RWPE2 (cell line): ENCODE results near the gene FXYD6.

Source experiments
- ATAC-seq: fragments of 200-7000 bp; cut with Tn5 transposase; 3 replicates; pipeline ENCODE4 v1.9.1; 2021; ENCODE audit warnings: low read depth
- DNase-seq: peaks from one replicate; pipeline ENCODE4 v3.0.0-alpha.2; 2020; ENCODE audit warnings: low spot score
- H3K27ac ChIP-seq: fragments of 450-650 bp; 2 replicates; pipeline ENCODE4 v1.5.1; 2017; ENCODE audit warnings: mild to moderate bottlenecking; ENCODE audit not compliant: poor library complexity, severe bottlenecking
- H3K27me3 ChIP-seq: fragments of 250-450 bp; sonication (Bioruptor Pico); 2 replicates; pipeline ENCODE4 v1.5.1; 2021; ENCODE audit warnings: mild to moderate bottlenecking, moderate library complexity; ENCODE audit not compliant: insufficient read depth, poor library complexity, severe bottlenecking
- H3K36me3 ChIP-seq: fragments of 250-450 bp; sonication (Bioruptor Pico); 2 replicates; pipeline ENCODE4 v1.5.1; 2020; ENCODE audit warnings: low read depth, mild to moderate bottlenecking, moderate library complexity
- H3K4me1 ChIP-seq: fragments of 250-450 bp; sonication (Bioruptor Pico); 2 replicates; pipeline ENCODE4 v1.5.1; 2021; ENCODE audit warnings: mild to moderate bottlenecking, moderate library complexity; ENCODE audit not compliant: insufficient read depth, poor library complexity, severe bottlenecking
- H3K4me3 ChIP-seq: fragments of 250-450 bp; sonication (Bioruptor Pico); 2 replicates; pipeline ENCODE4 v1.5.1; 2021; ENCODE audit warnings: mild to moderate bottlenecking, moderate library complexity; ENCODE audit not compliant: severe bottlenecking
- H3K9me3 ChIP-seq: fragments of 250-450 bp; sonication (Bioruptor Pico); 2 replicates; pipeline ENCODE4 v1.5.1; 2021; ENCODE audit warnings: mild to moderate bottlenecking, moderate library complexity; ENCODE audit not compliant: severe bottlenecking
- TF ChIP-seq, protein P1 (sequence below): fragments of 450-650 bp; IDR thresholded peaks from one replicate; pipeline ENCODE4 v1.5.1; 2017; ENCODE audit warnings: mild to moderate bottlenecking, moderate library complexity; ENCODE audit not compliant: poor library complexity, severe bottlenecking

The FXYD6 gene

DNA sequence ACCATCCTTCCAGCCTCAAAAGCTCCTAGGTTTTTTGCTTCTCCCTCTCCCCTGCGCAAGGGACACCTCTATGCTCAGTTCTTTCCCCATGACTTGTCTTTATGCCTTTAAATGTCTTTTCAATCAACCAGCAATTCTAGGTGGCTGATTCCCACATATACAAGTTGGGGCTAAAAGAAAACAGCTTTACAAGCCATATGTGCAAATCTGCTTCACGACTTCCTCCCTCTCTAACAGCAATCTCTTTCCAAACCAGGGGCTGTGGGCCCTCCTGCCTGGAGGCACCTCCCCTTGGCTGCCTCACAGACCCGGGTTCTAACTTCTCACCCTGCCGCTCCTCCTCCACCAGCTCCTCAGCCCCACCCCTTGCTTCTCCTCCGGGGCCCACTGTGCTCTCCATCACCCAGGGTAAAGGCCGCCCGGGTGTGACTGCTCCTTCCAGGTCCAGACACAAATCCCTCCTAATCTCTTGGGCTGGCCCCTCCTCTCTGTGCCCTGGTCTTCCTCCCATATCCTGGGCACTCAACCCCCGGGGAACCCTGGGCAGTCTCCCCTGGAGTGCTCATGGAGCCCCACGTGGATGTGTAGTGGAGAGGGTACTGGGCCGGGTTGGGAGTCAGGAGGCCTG lies 38.6 kb upstream of the FXYD6 start:
- TF ChIP-seq, protein P1, sequence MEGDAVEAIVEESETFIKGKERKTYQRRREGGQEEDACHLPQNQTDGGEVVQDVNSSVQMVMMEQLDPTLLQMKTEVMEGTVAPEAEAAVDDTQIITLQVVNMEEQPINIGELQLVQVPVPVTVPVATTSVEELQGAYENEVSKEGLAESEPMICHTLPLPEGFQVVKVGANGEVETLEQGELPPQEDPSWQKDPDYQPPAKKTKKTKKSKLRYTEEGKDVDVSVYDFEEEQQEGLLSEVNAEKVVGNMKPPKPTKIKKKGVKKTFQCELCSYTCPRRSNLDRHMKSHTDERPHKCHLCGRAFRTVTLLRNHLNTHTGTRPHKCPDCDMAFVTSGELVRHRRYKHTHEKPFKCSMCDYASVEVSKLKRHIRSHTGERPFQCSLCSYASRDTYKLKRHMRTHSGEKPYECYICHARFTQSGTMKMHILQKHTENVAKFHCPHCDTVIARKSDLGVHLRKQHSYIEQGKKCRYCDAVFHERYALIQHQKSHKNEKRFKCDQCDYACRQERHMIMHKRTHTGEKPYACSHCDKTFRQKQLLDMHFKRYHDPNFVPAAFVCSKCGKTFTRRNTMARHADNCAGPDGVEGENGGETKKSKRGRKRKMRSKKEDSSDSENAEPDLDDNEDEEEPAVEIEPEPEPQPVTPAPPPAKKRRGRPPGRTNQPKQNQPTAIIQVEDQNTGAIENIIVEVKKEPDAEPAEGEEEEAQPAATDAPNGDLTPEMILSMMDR: no peak

DNA sequence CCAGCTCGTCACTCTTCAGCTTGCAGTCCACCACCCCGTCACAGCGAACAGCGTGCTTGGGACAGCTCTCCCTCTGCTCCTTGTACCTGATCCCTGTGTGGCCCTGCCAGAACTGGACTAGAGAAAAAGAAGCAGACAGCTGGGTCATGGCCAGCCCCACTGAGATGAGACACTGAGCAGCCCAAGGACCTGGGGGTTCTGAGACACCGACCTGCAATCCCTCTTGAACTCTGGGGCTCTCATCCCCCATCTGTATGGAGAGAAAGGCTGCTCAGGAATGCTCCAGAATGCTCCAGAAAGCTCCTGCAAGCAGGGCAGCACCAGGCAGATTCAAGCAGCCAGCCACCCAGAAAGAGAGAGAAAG lies 37.9 kb upstream of the FXYD6 start:
- Histone ChIP-seq H3K4me1 (no peaks in the 10 kb centered on the region), H3K9me3 (no peaks in the 10 kb centered on the region), H3K27me3 (no peaks in the 10 kb centered on the region), H3K4me3 (no peak overlapping the region), H3K27ac (no peak overlapping the region), H3K36me3 (no peaks in the 10 kb centered on the region)
- TF ChIP-seq, protein P1: no peak
- ATAC-seq (no peak), DNase-seq (peak; percentile 35)

More for the DNA sequence above, 38.6 kb upstream of the FXYD6 start:
- no peaks in the 10 kb centered on the region for H3K36me3 ChIP-seq
- peak; percentile 18; the same call in 1 of the 3 replicates for ATAC-seq
- H3K9me3 ChIP-seq: no peaks in the 10 kb centered on the region
- H3K27me3 ChIP-seq: no peaks in the 10 kb centered on the region
- DNase-seq: peak; percentile 37
- no peak overlapping the region for H3K4me3 ChIP-seq
- no peaks in the 10 kb centered on the region for H3K4me1 ChIP-seq
- H3K27ac ChIP-seq: no peak overlapping the region

DNA sequence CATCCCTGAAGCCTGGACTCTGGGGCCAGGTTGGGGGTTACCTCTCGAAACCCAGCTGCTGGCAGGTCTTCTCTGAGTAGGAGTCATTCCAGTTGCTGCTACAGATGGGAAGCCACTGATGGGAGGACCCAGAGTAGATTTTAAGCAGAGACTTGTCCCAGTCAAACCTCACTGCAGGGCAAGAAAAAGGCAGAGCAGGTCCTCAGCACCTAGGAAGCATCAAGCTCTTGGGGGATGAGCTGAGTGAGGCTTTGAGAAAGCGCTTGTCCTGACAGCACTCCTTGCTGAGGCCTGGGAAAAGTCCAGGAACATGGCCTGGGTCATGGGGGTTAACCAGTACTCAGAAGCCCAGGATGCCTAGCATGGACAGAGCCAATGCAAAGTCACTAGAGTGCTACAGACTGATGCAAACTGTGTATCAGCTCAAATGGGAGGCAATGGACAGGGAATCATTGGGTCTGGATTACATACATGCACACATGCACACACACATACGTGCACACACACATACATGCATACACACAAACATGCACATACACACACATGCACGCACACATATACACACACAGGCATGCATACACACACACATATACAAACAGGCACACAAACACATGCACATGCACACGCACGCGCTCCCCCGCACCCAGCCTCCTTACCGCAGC lies 37.4 kb upstream of the FXYD6 start:
- no peaks in the 10 kb centered on the region for H3K9me3 ChIP-seq
- ATAC-seq (no peak), DNase-seq (peak; percentile 11)
- H3K4me3 ChIP-seq: no peak overlapping the region
- no peaks in the 10 kb centered on the region for H3K27me3 ChIP-seq
- no peaks in the 10 kb centered on the region for H3K36me3 ChIP-seq
- H3K4me1 ChIP-seq: no peaks in the 10 kb centered on the region
- TF ChIP-seq, protein P1: no peak
- H3K27ac ChIP-seq: no peak overlapping the region

DNA sequence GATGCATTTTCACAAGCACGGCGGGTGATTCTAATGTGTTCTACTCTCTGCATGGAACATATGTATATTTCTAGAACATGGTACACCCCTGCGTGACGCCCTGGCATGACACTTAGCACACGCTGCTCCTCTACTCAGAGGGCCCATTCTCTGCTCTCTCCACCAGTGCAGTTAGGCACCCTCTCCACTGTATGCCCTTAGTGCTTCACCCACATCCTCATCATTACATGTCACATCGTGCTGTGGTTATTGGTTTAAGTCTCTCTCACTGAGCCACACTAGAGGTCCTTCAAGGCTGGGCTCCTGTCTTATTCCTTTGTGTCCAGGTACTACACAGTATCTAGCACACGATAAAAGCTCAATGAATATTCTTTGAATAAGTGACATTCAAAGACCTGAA lies 36.0 kb upstream of the FXYD6 start:
- Histone ChIP-seq H3K36me3 (no peaks in the 10 kb centered on the region), H3K4me1 (peaks cover 5% of the 10 kb centered on the region), H3K4me3 (no peak overlapping the region), H3K27ac (no peak overlapping the region), H3K27me3 (no peaks in the 10 kb centered on the region), H3K9me3 (no peaks in the 10 kb centered on the region)
- DNase-seq (no peak), ATAC-seq (no peak)
- TF ChIP-seq, protein P1: no peak

DNA sequence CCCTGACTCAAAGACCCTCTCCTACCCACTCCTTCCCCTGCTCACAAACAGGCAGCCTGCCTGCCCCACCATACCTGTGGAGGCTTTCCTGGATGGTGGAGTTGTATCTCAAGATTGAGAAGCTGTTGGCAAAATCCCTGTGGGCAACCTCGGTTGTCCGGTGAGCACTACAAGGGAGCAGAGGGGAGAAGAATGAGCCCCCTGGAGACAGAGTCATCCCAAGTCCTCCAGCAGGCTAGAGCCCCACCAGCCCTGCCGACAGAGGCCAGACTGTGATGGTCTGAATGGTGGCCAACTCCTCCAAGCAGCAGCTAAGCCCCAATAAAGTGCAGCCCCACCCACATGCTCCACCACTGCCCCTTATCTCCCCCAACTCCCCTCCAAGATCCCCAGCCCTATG lies 35.2 kb upstream of the FXYD6 start:
- TF ChIP-seq, protein P1: no peak
- DNase-seq (peak; percentile 30), ATAC-seq (no peak)
- Histone ChIP-seq H3K27me3 (no peaks in the 10 kb centered on the region), H3K4me1 (peaks cover 9% of the 10 kb centered on the region), H3K9me3 (no peaks in the 10 kb centered on the region), H3K4me3 (no peak overlapping the region), H3K36me3 (no peaks in the 10 kb centered on the region), H3K27ac (no peak overlapping the region)
